GM19193 (cell line): Measurements from ENCODE around the gene SLC20A1.

Experiments used
- POLR2A ChIP-seq: IDR thresholded peaks from 4 replicates; pipeline ENCODE4 v1.6.1; 2011; ENCODE audit not compliant: insufficient read depth, insufficient read length; ENCODE audit errors: extremely low read depth

The SLC20A1 gene

GRCh38 chr2:112706170-112706664 lies 60.5 kb downstream of the SLC20A1 start:
- peak; percentile 35 for TF ChIP-seq POLR2A

GRCh38 chr2:112708968-112709367 lies 63.2 kb downstream of the SLC20A1 start:
- TF ChIP-seq POLR2A, result no peak

DNA sequence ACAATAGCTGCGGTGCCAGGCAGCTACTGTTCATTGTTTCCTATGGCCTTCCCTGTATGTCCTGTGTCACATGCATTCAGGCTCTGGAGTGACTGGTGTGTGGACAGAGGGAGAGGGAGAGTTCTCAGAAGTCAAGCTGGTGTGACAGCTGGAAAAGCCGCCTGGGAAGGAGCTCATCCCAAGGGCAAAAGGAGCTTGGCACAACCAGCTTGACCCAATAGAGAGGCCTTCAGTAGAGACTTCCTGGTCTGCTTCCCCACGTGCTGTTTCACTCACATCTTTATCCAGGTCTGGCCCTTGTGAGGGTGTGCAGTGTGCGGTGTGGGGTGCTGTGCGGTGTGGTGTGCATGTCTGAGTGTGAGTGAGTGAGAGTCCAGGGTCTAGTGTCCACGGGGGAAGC lies 64.0 kb downstream of the SLC20A1 start:
- TF ChIP-seq POLR2A, result no peak

GRCh38 chr2:112710956-112711750 lies 65.4 kb downstream of the SLC20A1 start:
- no peak for TF ChIP-seq POLR2A

DNA sequence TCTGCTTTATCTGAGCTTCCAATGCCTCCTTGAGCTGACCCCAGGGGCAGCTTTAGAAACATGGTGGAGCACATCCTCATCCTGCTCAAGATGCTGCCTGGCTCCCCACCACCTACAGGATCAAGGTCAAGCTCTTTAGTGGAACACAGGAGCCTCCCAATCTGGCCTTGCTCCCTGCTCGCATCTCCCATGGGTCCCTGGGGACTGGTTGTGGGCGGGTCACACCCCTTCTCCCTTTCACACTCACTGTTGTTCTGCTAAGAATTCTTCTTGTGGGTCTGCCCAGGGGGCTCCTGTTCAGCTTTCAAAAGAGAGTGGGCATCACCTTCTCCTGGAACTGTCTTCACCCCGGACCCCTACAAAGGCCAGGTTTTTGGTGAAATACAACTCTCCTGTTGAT lies 66.7 kb downstream of the SLC20A1 start:
- TF ChIP-seq POLR2A, result no peak

- no peak for TF ChIP-seq POLR2A
Observed at GRCh38 chr2:112712903-112713584, 67.3 kb downstream of the SLC20A1 start.
